ENCODE data around the gene CHST9.
"Not testable (repeated sequence)": the region's sequence is repeated elsewhere in the genome, so short reads cannot be mapped to it uniquely, and the experiment has no call there.

The CHST9 gene

GRCh38 chr18:27093290-27093689, 91.8 kb downstream of the CHST9 start:
- DNase-seq, result not testable (repeated sequence)

GRCh38 chr18:27081701-27082100, 103.4 kb downstream of the CHST9 start:
- DNase-seq, result no peak

- no peak for DNase-seq
These were observed 109.3 kb downstream of the CHST9 start for GRCh38 chr18:27075828-27076227.

- no peak for DNase-seq
These were observed 111.7 kb downstream of the CHST9 start for GRCh38 chr18:27073404-27073830.

GRCh38 chr18:27064673-27065072, 120.4 kb downstream of the CHST9 start:
- no peak for DNase-seq

- DNase-seq, result no peak
These were observed 122.3 kb downstream of the CHST9 start for GRCh38 chr18:27062802-27063201.

GRCh38 chr18:27061488-27062095, 123.5 kb downstream of the CHST9 start:
- no peak for DNase-seq

GRCh38 chr18:27057519-27058234, 127.4 kb downstream of the CHST9 start:
- no peak for DNase-seq

- DNase-seq, result no peak
These were observed 130.2 kb downstream of the CHST9 start for GRCh38 chr18:27054926-27055325.

- no peak for DNase-seq
These were observed 135.1 kb downstream of the CHST9 start for GRCh38 chr18:27049969-27050368.

- DNase-seq, result no peak
These were observed 139.8 kb downstream of the CHST9 start for GRCh38 chr18:27045342-27045741.

- DNase-seq, result no peak
These were observed 142.9 kb downstream of the CHST9 start for GRCh38 chr18:27042177-27042576.

- no peak for DNase-seq
These were observed 144.3 kb downstream of the CHST9 start for GRCh38 chr18:27040796-27041195.

GRCh38 chr18:27033722-27034121, 151.4 kb downstream of the CHST9 start:
- no peak for DNase-seq

- no peak for DNase-seq
These were observed 154.7 kb downstream of the CHST9 start for GRCh38 chr18:27030421-27030820.

- no peak for DNase-seq
These were observed 162.6 kb downstream of the CHST9 start for GRCh38 chr18:27022477-27022876.

- DNase-seq, result no peak
These were observed 167.1 kb downstream of the CHST9 start for GRCh38 chr18:27017901-27018500.

- DNase-seq, result no peak
These were observed 170.3 kb downstream of the CHST9 start for GRCh38 chr18:27014841-27015240.

- DNase-seq, result no peak
These were observed 174.3 kb downstream of the CHST9 start for GRCh38 chr18:27010784-27011183.

- DNase-seq, result no peak
These were observed 175.8 kb downstream of the CHST9 start for GRCh38 chr18:27009293-27009692.

- DNase-seq, result no peak
These were observed 176.5 kb downstream of the CHST9 start for GRCh38 chr18:27008575-27008974.

- DNase-seq, result no peak
These were observed 177.2 kb downstream of the CHST9 start for GRCh38 chr18:27007880-27008279.

GRCh38 chr18:27005589-27005988, 179.5 kb downstream of the CHST9 start:
- no peak for DNase-seq
